Umbilical cord (tissue), 2 donors: ENCODE results near the gene CTBP2. TPM values are rescaled to one million over a fixed set of nuclear protein-coding genes. Genes with fewer than 3 reads are reported as not detected.

Source experiments
- DNase-seq: peaks from one replicate; pipeline ENCODE4 v3.0.0-alpha.2; 2015; ENCODE audit warnings: low spot score
- total RNA-seq: library from RNA; depleted of rRNA; stranded (reverse); fragments of >200 nt; gene quantifications from one replicate; pipeline ENCODE4 v1.2.3, GENCODE V29; 2014; ENCODE audit warnings: low replicate concordance; ENCODE audit not compliant: insufficient read depth

CTBP2 gene
- total RNA-seq, 1 donor from 2014 or later, result 27.7 TPM

DNA sequence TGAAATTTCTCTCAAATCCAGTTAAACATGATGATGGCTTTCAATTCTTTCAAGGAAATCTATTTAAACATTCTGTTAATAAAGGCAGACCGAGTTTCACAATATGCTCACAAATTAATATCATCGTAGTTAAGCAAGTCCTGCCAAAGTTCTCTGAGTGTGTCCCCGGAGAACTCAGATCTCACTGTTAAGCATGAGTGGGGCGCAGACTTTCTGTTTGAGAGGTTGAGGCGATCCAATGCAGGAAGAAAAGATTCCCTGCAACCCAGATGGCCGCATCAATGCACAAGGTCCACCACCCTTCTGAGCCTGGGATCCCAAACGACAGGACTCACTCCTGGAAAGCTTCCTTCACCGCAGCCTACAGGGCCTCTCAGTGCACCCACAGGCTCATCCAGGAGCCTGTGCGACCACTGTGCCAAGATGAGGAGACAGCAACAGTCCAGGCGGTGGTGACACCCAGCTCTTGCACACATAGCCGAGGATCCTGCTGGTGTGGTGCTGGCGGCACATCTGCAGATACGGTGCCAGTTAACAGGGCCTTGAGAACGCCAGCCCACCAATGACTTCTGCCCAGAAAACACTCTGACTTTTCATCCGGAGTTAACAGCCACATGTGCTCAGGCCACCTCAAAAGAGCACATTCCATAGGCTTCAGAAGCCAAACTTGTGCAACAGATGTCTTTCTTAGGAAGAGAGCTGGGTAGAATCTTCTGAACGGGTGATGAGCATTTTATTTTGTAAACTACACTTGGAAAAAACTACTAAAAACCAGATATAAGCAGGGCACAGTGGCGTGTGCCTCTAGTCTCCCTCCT, 116.3 kb downstream of the CTBP2 start:
- no peak for DNase-seq

DNA sequence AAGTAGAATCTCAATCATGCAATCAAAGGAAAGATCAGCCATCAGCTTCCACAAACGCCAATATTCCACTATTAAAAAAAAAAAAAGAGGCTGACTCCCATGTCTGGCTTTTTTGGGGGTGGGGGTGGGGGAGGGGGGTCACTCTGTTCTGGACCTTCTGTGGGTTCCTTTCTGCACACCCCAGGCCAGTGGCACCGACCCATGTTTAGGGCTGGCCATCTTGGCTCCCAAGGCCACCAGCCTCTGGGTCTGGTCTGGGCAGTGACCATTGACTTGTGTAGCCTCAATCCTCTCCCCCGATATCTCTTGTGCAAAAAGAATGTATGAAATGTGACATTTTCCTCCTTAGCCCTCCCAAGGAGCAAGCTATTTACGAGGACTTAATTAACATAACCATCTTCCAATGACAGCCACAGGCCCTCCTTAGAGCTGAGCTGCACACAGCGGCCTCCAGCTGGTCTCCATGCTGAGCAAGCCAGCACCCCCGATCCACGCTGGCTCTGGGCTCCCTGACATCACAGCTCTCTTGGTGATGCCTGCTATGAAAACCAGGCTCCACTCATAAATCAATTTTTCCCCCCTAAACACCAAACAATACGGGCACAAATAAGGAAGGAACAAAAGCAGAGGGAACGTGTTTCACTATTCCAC, 118.4 kb downstream of the CTBP2 start:
- no peak for DNase-seq

DNA sequence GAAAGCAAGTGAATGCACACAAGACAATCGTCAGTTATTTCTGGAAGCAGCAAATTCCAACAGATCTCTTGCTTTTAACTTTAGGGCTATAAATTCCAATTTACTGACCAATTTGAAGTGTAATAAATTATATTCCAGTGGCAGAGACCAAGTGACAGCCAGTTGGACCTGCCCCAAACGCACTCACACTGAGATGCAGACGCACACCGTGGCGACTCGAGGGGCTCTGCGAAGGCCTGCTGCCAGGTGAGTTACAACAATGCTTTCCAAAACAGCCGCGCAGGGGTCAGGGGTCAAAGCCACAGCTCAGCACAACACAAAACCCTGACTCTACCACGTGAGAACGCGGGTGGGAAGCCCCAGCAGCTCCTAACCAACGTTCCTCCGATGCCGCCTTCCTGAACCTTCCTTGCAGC, 121.0 kb downstream of the CTBP2 start:
- no peak for DNase-seq

DNA sequence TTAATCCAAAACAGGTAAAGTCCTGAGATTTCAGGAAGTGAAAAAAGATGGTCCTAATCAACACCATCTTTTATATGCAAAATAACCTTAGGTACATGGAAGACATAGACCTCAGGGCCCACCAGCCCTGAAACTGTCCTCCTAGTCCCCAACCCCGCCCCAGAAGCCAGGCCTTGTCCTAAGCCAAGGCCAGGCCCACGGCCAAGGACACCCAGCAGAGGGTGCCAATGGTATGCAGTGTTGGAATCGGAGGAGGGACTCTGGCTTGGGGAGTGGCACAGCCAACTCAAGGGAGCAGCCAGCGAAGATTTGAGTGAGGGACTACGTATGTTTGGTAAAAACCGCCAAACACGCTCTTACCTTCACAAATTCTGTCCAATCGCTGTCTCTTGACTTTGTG, 121.7 kb downstream of the CTBP2 start:
- no peak for DNase-seq

DNA sequence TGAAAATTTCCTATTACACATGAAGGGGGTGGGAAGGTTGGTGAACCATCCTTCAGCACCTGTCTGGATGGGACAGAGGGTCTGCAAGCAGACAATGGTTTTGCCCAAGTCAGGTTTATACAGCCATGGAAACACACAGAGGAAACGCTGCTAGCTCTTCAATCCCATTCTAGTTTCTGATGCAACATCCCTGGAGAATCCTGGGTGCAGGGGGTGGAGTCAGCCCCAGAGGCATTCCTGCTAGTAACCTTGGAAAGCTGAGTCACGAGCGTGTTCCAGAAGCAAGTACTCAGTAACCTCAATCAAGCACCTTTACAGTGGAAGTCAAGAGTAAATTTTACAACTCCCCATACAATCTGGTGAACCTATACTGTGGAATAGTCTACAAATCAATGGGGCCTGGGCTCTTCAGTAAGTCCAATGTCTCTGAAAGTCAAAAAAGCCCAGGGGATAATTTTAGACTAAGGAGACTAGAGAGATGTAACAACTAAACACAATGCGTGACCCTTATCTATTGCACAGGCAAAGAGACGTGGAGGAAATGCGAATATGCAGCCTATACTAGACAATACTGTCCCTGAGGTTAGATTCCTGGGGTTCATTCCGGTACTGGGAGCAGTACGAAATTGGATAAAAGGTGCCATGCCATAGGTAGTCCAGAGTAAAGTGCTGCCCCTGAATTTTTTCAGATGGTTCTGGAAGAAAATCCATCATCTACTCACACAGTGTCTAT, 123.1 kb downstream of the CTBP2 start:
- DNase-seq, result no peak

DNA sequence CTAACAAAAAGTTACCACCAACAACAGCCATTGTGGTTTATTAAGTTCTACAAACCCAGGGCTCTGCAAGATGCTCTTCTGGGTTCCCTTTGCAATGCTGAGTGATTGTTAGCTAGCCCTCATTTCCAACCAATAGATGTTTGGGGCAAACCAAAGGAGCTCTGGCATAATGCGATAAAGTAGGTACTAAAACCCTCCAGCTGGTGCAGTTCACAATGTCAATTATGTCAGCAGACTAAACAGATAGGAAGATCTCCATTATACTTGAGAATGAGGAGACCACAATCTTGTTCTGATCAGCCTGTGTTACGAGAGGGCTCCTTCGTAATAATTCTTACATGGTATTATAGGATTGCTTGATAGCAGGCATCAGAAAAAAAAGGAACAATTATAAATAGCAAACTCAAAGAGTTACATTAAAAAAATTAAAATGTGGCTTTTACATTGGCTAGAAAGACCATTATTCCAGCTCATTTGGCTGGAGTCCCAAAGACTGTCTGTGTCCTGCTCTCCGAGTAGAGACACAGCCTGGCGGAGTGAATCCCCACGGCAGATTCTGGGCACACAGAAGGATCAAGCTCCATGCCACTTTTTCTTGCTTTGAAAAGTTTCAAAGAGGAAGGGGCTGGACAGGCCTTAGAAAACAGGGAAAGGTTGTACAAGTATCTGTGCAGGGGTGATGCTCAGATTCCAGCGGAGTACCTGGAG, 124.6 kb downstream of the CTBP2 start:
- DNase-seq, result no peak

DNA sequence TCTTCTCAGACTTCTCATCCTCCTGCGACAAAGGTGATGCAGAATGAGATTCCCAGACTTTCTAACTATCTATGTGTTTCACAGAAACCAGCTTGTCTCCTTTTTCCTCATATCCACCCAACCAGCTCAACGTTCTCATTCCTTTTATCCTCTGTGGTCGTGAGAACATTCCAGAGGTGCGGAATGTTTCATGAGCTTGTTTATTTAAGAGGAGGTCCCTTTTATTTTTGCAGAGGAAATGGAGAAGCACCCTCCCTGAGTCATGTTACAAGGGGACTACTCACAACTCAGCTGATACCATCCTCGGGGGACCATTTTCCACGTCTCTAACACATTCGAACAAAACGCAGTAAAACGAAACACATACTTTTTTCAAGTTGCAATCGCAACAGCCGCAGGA, 125.2 kb downstream of the CTBP2 start:
- DNase-seq, result peak; percentile 62

DNA sequence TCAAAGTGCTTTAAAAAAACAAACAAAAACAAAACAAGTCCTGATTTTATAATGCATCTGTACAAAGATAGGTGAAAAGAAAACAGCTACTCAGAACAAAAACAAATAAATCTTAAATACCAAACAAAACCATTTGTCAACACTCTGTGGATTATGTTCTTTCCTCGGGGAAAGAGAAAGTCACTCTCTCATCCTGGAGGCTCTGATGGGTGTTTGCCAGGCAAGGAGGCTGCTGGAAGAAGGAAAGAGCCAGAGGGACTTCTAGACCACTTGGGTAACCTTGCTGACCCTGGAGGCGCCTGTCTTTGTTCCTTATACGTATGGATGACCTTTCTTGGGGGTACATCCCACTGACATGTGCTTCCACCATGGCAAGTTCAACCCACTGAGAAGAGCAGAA, 125.7 kb downstream of the CTBP2 start:
- no peak for DNase-seq

DNA sequence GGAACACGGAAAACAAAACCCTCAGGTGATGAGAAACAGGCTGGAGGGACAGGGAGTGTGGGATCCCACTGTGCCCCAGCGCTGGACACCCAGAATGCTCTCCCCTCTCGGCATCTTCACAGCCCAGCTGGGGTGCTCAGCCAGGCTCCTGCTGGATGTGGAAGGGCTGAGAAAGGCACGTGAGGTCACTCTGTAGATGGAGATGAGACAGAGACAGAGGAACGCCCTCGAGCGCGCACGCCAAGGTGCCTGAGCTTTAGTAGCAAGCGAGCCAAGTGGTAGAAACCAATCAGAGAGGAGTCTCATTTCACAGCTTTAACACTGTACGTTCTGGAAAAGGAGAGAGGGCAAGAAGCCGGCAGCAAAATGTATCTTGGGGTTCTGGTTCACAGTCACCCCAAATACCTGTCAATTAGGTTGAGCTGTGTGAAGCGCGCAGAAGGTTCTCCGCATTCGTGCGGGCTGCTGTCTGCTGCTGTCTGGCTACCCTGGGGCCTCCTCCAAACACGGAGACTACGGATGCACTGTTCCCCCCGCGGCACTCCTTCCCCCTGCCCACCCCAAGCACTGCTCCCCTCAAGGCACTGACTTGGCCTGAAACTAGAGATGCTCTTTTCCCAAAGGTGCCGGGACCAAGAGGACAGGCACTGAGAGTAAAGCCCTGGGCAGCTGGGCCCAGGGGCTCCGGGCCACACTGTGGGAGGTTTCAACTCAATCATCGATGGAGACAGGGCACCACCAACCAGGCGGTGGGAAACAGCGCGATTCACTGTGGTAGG, 127.0 kb downstream of the CTBP2 start:
- no peak for DNase-seq

DNA sequence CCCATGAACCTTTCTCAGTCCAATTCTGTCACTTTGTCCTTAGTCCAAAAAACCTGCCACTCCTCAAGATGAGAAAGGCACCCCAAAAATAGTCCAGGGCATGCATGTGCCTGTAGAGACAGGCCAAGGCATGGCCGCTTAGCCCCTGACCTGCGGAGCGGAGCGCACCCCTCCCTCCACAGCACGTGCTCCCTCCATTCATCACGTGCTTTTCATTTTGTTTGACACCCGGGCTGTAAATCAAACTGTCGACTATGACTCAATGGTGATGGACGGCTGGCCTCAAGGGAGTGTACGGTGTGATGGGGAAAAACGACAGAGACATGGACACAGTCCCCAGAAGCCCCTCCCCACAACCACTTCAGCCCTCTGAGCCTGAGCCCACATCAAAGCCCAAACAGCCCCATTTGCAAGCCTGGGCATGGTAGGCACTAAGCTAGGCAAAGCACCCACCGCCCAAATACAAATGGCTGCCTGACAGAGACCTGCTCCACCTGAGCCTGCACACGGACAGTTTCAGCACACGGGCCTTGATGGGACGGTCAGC, 127.8 kb downstream of the CTBP2 start:
- no peak for DNase-seq

DNA sequence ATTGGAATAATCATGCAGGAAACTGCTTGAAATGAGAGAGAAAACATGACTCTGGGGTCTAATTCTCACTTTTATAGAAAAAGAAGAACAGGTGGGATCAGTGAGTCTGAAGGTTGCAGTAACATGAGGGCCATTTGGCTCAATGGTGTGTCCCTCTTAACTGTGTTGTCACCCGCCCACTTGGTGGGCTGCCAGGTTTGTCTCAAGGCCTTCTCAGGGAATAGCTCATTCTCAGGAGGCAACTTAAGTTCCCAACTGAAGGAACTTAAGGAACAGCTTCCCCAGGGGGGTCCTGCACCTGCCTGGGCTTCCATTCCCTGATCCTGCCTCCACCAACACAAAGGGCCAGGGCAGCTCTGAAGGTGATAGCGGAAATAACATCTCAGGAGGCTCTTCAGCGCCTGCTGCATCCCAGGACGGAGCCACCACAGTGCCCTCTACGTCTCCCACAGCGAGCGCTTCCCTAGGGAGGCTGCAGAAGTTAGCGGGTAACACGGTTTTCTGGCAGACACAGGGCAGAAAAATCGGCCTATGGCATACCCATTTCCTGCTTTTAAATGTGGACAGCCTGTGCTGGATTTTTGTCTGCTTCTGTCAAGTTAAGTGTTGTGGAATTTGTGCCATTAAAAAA, 129.7 kb downstream of the CTBP2 start:
- DNase-seq, result no peak

DNA sequence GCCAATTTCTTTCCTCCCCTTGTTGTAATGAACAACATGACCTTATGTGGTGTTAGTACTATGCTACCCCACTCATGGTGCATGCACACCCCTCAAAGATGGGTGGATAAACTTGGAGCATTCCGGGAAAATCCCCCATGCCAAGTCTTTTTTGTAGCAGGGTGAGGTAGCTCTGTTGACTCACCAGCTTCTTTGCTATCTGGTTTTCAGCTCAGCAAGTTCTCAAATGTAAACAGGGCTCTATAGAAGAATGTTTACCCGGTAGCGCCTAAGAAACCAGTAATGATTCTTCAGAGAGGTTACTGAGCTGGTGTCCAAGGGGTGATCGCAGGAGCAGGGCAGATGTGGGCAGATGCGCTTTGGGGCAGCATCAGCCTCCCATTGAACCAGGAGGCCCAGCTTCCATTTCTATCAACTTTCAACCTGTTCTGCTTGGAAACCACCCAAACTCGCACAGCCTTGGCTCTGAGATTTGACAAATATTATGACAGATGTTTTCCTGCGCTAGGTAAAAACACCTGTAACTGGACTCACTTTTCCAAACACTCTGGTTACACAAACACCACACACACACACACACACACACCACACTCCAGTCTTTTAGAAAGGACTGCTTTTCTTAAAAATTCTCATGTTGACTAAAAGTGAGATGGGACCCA, 130.7 kb downstream of the CTBP2 start:
- DNase-seq, result no peak

DNA sequence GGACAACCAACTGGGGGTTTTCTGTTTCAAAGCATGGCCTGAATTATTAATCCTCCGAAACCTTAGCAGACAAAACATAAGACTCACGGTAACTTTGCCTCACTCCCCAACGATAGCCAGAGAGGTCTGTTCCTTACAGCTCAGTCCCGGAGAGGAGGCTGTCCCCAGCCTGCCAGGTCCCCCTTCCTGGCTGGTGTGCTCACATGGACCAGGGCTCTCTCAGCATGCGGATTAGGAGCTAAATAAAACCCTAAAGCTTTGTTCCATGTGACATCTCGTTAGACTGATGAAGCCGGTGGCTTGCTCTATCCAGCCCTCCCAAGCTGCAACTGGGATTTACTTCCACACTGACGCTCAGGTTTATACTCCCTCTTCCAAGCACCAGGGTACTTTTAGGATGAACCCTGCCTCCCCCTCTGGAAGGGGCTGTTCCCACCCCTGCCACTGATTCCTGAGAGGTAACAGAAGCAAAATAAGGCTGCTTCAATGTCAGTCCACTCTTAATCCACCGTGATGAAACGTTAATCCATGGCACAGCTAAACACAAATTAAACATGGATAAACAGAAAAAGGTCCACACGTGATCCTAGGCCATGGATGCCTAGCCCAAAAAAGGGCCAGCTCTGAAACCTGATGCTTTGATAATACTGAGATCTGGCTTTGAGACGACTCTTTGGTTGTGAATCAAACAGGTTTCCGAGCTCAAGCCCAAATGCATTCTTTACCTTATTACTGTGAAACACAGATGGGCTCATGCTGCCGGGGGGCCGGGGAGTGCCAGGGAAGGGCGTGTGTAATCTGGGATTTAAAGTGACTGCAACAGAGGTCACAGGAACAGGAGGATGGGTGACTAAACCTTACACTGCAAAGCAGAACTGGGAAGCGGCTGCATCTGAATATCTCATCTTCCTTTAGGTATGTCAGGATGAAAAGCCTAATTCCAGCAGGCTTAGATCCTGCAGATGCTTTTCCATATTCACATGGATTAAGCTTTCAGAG, 132.2 kb downstream of the CTBP2 start:
- peak; percentile 76 for DNase-seq

DNA sequence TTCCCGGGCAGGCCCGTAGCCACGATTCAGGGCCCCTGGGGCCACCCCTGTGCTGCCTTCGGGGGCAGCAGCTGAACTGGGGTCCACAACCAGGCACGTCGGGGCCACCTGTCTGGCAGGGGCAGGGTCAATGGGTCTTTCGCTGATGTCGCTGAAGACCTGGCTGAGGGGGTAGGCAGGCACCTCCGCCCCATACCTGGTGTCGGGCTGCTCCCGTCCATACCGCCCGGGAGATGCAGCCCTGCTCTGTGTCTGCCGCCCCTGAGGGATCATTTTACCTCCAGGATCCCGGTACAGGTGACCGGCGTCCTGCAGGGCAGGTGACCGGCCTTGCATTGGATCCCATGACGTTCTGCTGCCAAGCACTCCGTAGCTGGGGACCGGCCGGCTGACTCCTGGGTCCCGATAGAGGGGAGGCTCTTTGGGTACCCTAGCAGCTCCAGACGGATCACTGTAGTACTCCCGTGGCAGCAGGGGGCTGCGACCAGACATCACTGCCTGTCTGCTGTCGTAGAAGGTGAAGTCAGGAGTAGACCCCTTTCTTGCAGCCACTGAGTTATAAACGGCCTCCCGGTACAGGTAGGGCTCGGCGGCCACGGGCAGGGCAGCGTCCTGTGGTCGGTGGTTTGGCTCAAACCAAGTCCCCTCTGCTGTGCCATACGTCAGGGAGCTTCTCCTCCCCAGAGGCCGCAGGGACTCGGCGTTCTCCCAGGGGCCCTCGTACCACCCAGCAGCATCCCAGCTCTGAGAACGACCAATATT, 133.2 kb downstream of the CTBP2 start:
- no peak for DNase-seq

DNA sequence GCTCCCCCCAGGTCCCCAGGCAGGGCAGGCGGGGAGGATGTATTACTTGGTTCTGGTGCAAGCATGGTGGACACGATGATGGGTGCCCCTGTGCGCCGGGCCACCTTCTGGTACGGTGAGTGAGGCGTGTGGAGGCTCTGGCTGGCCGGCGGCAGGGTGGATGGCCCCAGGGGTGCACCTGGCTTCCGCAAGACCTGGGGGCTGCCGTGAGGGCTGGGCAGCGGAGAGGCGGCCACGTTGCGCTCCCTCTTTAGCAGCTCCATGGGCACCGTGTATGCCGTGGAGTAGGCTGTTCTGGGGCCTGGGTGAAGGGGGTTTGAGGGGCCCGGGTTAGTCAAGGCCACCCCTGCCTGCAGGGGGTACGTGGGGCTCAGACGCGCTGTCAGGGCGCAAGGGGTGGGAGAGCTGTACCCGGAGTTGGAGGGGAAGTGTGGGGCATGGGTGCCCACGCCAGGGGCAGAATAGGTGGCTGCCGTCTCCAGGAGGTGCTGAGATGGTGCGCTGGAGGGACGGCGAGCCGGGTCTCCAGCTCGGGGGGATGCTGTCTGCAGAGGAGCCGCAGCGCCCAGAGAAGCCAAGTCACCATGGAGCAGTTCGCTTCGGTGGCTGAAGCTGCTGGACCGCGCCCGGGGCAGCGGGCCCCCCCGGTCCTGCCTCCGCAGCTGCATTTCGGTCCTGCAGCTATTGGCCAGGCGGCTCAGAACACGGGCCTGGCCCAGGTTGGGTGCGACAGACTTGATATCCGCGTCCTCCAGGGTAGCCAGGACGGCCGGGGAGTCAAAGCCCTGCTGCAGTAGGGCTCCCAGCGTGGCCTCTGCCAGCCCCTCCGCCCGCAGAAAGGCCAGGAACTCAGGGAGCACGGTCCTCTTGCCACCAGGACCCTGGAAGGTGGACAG, 134.1 kb downstream of the CTBP2 start:
- DNase-seq, result no peak

DNA sequence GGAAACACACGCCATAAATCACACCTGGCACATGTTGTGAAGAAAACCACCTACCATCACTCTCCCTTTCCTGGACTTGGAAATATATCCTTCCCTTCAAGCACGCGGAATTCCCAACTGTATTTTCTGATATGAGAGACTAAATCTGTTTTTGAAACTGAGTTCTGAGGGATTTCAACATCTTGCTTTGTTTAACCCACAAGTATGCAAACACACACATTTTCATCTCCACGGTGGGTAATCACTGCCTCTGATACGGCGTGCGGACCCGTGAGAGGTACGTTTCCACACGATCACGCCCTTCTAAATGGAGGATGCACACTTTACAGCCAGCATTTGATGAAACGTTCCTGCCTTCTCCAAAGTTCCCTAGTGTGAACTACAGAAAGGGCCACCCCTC, 135.0 kb downstream of the CTBP2 start:
- DNase-seq, result no peak
